AG04450 (cell line): ENCODE results near the gene ZNF500. TPM values are rescaled to one million over a fixed set of nuclear protein-coding genes. Genes with fewer than 3 reads are reported as not detected.

Experiments
- CTCF ChIA-PET: fragments of 300-600, 350-600 bp; formaldehyde crosslinking; extraction: SDS; loops from one replicate; lab custom pipeline; 2022; ENCODE audit warnings: antibody characterized with exemption, inconsistent platforms; lab: Charles Lee
- POLR2A ChIA-PET: fragments of 350-600 bp; formaldehyde crosslinking; extraction: SDS; loops from one replicate; lab custom pipeline; 2021; ENCODE audit warnings: antibody characterized with exemption, inconsistent platforms; lab: Yijun Ruan, JAX
- DNase-seq: peaks from one replicate; pipeline ENCODE4 v3.0.0-alpha.2; 2011; ENCODE audit warnings: low read depth, low spot score
- H3K27ac ChIP-seq: one replicate; pipeline ENCODE4 v1.5.1; 2012; ENCODE audit warnings: low read depth, low read length, control low read depth
- H3K27me3 ChIP-seq: one replicate; pipeline ENCODE4 v1.6.0; 2012; ENCODE audit warnings: low read length; ENCODE audit not compliant: control insufficient read depth, insufficient read depth
- H3K4me3 ChIP-seq: 2 replicates; pipeline ENCODE4 v1.5.1; 2011; ENCODE audit warnings: mild to moderate bottlenecking, low read depth, low read length, control low read depth
- H3K9me3 ChIP-seq: 2 replicates; pipeline ENCODE4 v1.5.1; 2012; ENCODE audit warnings: low read length; ENCODE audit not compliant: control insufficient read depth, insufficient read depth
- polyA plus RNA-seq: library from polyadenylated mRNA; depleted of rRNA; stranded (reverse); fragments of >200 nt; gene quantifications from 2 replicates; pipeline ENCODE4 v1.2.3, GENCODE V29; 2011
- TF ChIP-seq, protein P1 (sequence below): IDR thresholded peaks from 2 replicates; pipeline ENCODE4 v1.5.1; 2011; ENCODE audit warnings: low read depth, low read length, control low read depth, inconsistent platforms

Gene ZNF500
- polyA plus RNA-seq, 1 experiment = 3.1 TPM

DNA sequence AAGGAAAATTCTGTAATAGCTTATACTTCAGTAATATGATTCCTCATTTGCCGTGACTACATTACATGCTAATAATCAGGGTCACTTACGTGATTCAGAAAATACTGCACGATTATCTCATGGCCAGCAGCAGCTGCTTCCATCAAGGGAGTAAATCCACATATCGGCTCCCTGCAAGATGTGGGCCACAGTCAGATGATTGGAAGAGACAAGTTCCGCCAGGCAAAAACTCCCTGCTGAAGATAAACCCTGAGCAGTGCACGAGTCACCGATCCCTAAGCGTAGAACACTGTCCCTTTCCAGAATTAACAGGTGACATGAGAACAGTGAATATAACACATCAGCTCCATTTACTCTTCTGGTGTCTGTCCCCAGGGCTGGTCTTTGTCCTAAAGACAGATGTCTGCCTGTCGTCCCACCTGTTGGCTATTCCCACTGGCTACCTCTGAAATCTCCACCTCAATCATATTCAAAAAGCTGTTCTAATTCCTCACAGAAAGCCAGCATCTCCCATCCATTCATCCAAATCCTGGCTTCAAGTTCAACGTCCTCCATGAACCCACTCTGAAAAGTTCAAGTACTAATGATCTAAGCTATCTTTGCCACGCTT is 42.2 kb downstream of the ZNF500 start:
- H3K27me3 ChIP-seq = no peaks in the 10 kb centered on the region
- H3K4me3 ChIP-seq = no peak overlapping the region
- TF ChIP-seq, protein P1, sequence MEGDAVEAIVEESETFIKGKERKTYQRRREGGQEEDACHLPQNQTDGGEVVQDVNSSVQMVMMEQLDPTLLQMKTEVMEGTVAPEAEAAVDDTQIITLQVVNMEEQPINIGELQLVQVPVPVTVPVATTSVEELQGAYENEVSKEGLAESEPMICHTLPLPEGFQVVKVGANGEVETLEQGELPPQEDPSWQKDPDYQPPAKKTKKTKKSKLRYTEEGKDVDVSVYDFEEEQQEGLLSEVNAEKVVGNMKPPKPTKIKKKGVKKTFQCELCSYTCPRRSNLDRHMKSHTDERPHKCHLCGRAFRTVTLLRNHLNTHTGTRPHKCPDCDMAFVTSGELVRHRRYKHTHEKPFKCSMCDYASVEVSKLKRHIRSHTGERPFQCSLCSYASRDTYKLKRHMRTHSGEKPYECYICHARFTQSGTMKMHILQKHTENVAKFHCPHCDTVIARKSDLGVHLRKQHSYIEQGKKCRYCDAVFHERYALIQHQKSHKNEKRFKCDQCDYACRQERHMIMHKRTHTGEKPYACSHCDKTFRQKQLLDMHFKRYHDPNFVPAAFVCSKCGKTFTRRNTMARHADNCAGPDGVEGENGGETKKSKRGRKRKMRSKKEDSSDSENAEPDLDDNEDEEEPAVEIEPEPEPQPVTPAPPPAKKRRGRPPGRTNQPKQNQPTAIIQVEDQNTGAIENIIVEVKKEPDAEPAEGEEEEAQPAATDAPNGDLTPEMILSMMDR = no peak
- POLR2A ChIA-PET = interaction anchor here (1.6 kb wide), 1 partner anchor 9 kb away, joined by 3 read pairs; the partner anchor contains the start of genes ANKS3 and DNAAF8
- no peaks in the 10 kb centered on the region for H3K9me3 ChIP-seq
- CTCF ChIA-PET = no interaction called here
- no peak for DNase-seq
- no peak overlapping the region for H3K27ac ChIP-seq

DNA sequence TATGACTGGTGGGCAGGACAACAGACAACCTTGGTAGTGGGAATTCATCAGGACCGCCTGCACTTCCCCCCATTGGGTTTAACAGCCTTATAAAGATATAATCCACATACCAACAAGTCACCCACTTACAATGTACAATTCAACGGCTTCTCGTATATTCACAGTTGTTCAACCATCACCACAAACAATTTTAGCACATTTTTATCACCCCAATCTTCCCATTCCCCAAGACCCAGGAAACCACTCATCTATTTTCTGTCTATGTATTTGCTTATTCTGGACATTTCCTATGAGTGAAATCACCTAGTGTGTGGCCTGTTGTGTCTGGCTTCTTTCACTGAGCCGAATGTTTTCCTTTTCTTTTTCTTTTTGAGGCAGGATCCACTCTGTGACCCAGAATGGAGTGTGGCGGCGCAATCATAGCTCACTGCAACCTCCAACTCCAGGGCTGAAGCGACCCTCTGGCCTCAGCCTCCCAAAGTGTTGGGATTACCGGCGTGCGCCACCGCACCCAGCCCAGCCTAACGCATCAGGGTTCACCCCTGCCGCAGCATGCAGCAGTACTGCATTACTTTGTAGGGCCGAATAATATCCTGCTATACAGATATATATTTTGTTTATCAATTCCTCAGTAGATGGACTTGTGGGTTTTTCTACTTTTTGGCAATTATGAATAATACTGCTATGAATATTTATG is 43.7 kb downstream of the ZNF500 start:
- no peak for DNase-seq
- no peaks in the 10 kb centered on the region for H3K9me3 ChIP-seq
- H3K27me3 ChIP-seq = no peaks in the 10 kb centered on the region
- TF ChIP-seq, protein P1 = no peak
- CTCF ChIA-PET = no interaction called here
- POLR2A ChIA-PET = interaction anchor here (0.7 to 1.6 kb wide), 2 partner anchors 11 to 46 kb away, joined by 3 read pairs; partner anchors contain the start of genes ANKS3 and DNAAF8
- H3K27ac ChIP-seq = no peak overlapping the region
- no peak overlapping the region for H3K4me3 ChIP-seq

DNA sequence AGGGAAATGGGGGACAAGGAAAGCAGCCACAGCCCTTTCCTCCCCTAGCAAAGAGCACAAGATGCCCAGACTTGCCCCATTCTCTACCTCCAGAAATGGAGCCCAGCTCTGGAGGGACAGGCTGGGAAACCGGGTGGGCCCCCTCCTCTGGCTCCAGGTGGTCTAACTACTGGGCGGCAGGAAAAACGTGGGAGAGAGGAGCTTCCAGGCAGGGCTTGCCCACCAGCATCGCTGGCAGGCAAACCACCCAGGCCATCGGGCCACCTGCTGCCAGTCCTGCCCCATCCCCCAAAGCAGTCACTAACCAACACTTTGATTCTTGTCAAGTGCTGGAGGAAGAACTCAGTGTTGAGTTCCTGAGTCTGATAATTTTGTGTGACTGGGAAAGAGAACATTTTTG is 48.5 kb downstream of the ZNF500 start:
- POLR2A ChIA-PET = no interaction called here
- CTCF ChIA-PET = no interaction called here
- H3K27ac ChIP-seq = no peak overlapping the region
- TF ChIP-seq, protein P1 = no peak
- H3K9me3 ChIP-seq = no peaks in the 10 kb centered on the region
- no peak overlapping the region for H3K4me3 ChIP-seq
- no peak for DNase-seq
- no peaks in the 10 kb centered on the region for H3K27me3 ChIP-seq

DNA sequence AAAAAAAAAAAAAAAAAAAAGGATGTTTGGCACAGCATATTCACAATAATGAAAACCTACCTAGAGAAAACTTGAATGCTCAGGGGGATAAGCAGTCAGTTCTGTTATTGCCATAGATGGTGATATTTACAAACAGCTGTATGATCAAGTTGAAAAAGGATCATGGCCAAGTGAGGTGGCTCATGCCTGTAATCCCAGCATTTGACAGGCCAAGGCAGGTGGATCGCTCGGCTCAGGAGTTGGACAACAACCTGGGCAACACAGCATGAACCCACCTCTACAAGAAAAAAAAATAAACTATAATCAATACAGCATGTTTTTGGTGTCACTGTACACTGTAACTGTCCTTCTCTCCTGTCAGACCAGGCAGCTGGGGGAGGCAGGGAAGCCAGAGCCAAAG is 52.0 kb downstream of the ZNF500 start:
- H3K9me3 ChIP-seq = no peaks in the 10 kb centered on the region
- DNase-seq = no peak
- H3K27ac ChIP-seq = no peak overlapping the region
- no peaks in the 10 kb centered on the region for H3K27me3 ChIP-seq
- no peak overlapping the region for H3K4me3 ChIP-seq
- ChIA-PET POLR2A (no interaction called here), CTCF (interaction anchor here (0.7 kb wide), 1 partner anchor 191 kb away, joined by 8 read pairs; no protein-coding TSS in a partner anchor)
- TF ChIP-seq, protein P1 = no peak
